Esophagus muscularis mucosa (tissue), 4 donors: Measurements from ENCODE around the gene PTGES. TPM values are rescaled to one million over a fixed set of nuclear protein-coding genes. Genes with fewer than 3 reads are reported as not detected.
A peak's percentile ranks its signal among the peaks of the same experiment; 100 is the strongest.

Experiments
- DNase-seq: peaks from one replicate; pipeline ENCODE4 v3.0.0-alpha.2; 2017; ENCODE audit errors: extremely low spot score
- H3K27ac ChIP-seq, 4 donors: fragments of 200-600 bp; sonication (generic); replicated peaks in 1 of 4; 1 replicate in 3 of 4; 2 replicates in 1 of 4; pipeline ENCODE4 v1.5.1; 2016 to 2019; ENCODE audit warnings: mild to moderate bottlenecking in 1 of 4
- H3K27me3 ChIP-seq, 4 donors: fragments of 200-600 bp; sonication (generic); one replicate each; pipeline versions ENCODE4 v1.5.1 to v1.6.0; 2016 to 2019
- H3K36me3 ChIP-seq, 4 donors: fragments of 200-600 bp; sonication (generic); one replicate each; pipeline ENCODE4 v1.5.1; 2016 to 2019
- H3K4me1 ChIP-seq, 4 donors: fragments of 200-600 bp; sonication (generic); one replicate each; pipeline ENCODE4 v1.5.1; 2016 to 2019
- H3K4me3 ChIP-seq, 4 donors: fragments of 200-600 bp; sonication (generic); 1 replicate in 2 of 4; 2 replicates in 2 of 4; pipeline ENCODE4 v1.5.1; 2016 to 2019; ENCODE audit warnings: mild to moderate bottlenecking in 4 of 4, moderate library complexity in 1 of 4
- H3K9me3 ChIP-seq, 4 donors: fragments of 200-600 bp; sonication (generic); 1 replicate in 3 of 4; 2 replicates in 1 of 4; pipeline ENCODE4 v1.5.1; 2016 to 2019
- CTCF ChIP-seq, 3 experiments: fragments of 200-600 bp in 2 of 3; fragments of 450-650 bp in 1 of 3; sonication (generic) in 2 of 3; IDR thresholded peaks; one replicate each; pipeline ENCODE4 v1.5.1; 2017 to 2019; ENCODE audit warnings: antibody characterized with exemption in 3 of 3, mild to moderate bottlenecking in 2 of 3, moderate library complexity in 1 of 3
- EP300 ChIP-seq: sonication (generic); formaldehyde crosslinking; IDR thresholded peaks from one replicate; pipeline ENCODE4 v1.6.1; 2017; ENCODE audit warnings: antibody characterized with exemption
- POLR2A ChIP-seq: fragments of 450-650 bp; IDR thresholded peaks from one replicate; pipeline ENCODE4 v1.6.1; 2017; ENCODE audit warnings: antibody characterized with exemption, moderate library complexity, mild to moderate bottlenecking, low read depth
- POLR2AphosphoS5 ChIP-seq, 2 donors: sonication (generic); formaldehyde crosslinking; IDR thresholded peaks; one replicate each; pipeline ENCODE4 v1.6.1; 2017; ENCODE audit warnings: antibody characterized with exemption in 2 of 2
- WGBS: methylation state at CpG from one replicate; pipeline ENCODE4 v1.1.5; 2018; 5-methylcytosine and 5-hydroxymethylcytosine counted together
- intact Hi-C: fragments of 100-400 bp; cut with DNase I; formaldehyde crosslinking; loops from one replicate; pipeline ENCODE4 v1.15.1; 2023
- total RNA-seq, 4 donors: library from RNA; depleted of rRNA; stranded (reverse); fragments of >200 nt; gene quantifications; one replicate each; pipeline versions ENCODE4 v1.1.0 to v1.2.1, GENCODE V29; 2016

Gene PTGES
- total RNA-seq, 4 donors from 2014 or later: 1.7 to 4.6 (median 4.3) TPM

GRCh38 chr9:129770741-129771140, 17.9 kb upstream of the PTGES start:
- TF ChIP-seq CTCF (IDR thresholded peaks at IDR 0.05) (no peak), POLR2A (no peak), EP300 (no peak)
- no peak for DNase-seq
- no peaks in the 10 kb centered on the region for H3K27me3 ChIP-seq
- no peaks in the 10 kb centered on the region for H3K4me1 ChIP-seq
- intact Hi-C loops: no loop called here
- no peaks in the 10 kb centered on the region for H3K36me3 ChIP-seq
- H3K4me3 ChIP-seq: no peak overlapping the region
- WGBS: 93% methylated on average over 5 of the region's 5 CpGs
- H3K9me3 ChIP-seq: no peaks in the 10 kb centered on the region
- H3K27ac ChIP-seq: no peak overlapping the region

GRCh38 chr9:129769669-129770068, 16.8 kb upstream of the PTGES start:
- TF ChIP-seq POLR2AphosphoS5 (IDR thresholded peaks at IDR 0.05): no peak
- no peak for TF ChIP-seq CTCF (IDR thresholded peaks at IDR 0.05)
- no peak for TF ChIP-seq EP300
- TF ChIP-seq POLR2A: no peak
- Histone ChIP-seq H3K4me3 (no peak overlapping the region), H3K36me3 (no peaks in the 10 kb centered on the region), H3K27ac (no peak overlapping the region), H3K9me3 (no peaks in the 10 kb centered on the region), H3K27me3 (no peaks in the 10 kb centered on the region), H3K4me1 (no peaks in the 10 kb centered on the region)
- DNase-seq: no peak
- 82% methylated on average over 5 of the region's 5 CpGs for WGBS
- intact Hi-C loops: no loop called here

GRCh38 chr9:129768486-129768885, 15.6 kb upstream of the PTGES start:
- Histone ChIP-seq H3K27ac (no peak overlapping the region), H3K4me1 (peaks cover 0 to 3% (median under 1%) of the 10 kb centered on the region in 4 donors), H3K4me3 (no peak overlapping the region), H3K36me3 (no peaks in the 10 kb centered on the region), H3K9me3 (no peaks in the 10 kb centered on the region), H3K27me3 (no peaks in the 10 kb centered on the region)
- TF ChIP-seq POLR2A (no peak), EP300 (no peak)
- WGBS: 95% methylated on average over 6 of the region's 6 CpGs
- intact Hi-C loops: no loop called here
- no peak for DNase-seq

GRCh38 chr9:129765764-129766317, 13.0 kb upstream of the PTGES start:
- intact Hi-C loops: no loop called here
- no peaks in the 10 kb centered on the region for H3K27me3 ChIP-seq
- no peaks in the 10 kb centered on the region for H3K9me3 ChIP-seq
- TF ChIP-seq CTCF (IDR thresholded peaks at IDR 0.05) (no peak), EP300 (no peak), POLR2AphosphoS5 (IDR thresholded peaks at IDR 0.05) (no peak), POLR2A (no peak)
- DNase-seq: no peak
- no peak overlapping the region for H3K4me3 ChIP-seq
- 97% methylated on average over 4 of the region's 4 CpGs for WGBS
- no peaks in the 10 kb centered on the region for H3K36me3 ChIP-seq
- H3K4me1 ChIP-seq: peaks cover 4 to 28% (median 16%) of the 10 kb centered on the region in 4 donors
- no peak overlapping the region for H3K27ac ChIP-seq

- no peak overlapping the region for H3K4me3 ChIP-seq
- intact Hi-C loops: no loop called here
- H3K27me3 ChIP-seq: peaks cover 0 to 4% (median 0%) of the 10 kb centered on the region in 4 donors
- TF ChIP-seq EP300 (no peak), POLR2AphosphoS5 (IDR thresholded peaks at IDR 0.05) (no peak), CTCF (IDR thresholded peaks at IDR 0.05) (no peak), POLR2A (no peak)
- no peak for DNase-seq
- H3K36me3 ChIP-seq: no peaks in the 10 kb centered on the region
- no peaks in the 10 kb centered on the region for H3K9me3 ChIP-seq
- 84% methylated on average over 13 of the region's 13 CpGs for WGBS
- peaks cover 4 to 28% (median 19%) of the 10 kb centered on the region in 4 donors for H3K4me1 ChIP-seq
- H3K27ac ChIP-seq: peak overlapping the region; percentile 33 to 73 (median 56)
Measured at GRCh38 chr9:129762985-129763926, 10.4 kb upstream of the PTGES start.
